Ascending aorta (tissue), 2 donors: ENCODE data around the gene LIAS. TPM values are rescaled to one million over a fixed set of nuclear protein-coding genes. Genes with fewer than 3 reads are reported as not detected.

Experiments
- DNase-seq, 2 donors: peaks; one replicate each; pipeline ENCODE4 v3.0.0-alpha.2; 2019; ENCODE audit warnings: low spot score in 2 of 2
- H3K27ac ChIP-seq, 2 donors: fragments of 200-600 bp; sonication (generic); one replicate each; pipeline ENCODE4 v1.5.1; 2016 to 2017; ENCODE audit warnings: mild to moderate bottlenecking in 1 of 2
- H3K27me3 ChIP-seq: fragments of 200-600 bp; sonication (generic); one replicate; pipeline ENCODE4 v1.5.1; 2017
- H3K36me3 ChIP-seq, 2 donors: fragments of 200-600 bp; sonication (generic); one replicate each; pipeline ENCODE4 v1.5.1; 2016
- H3K4me1 ChIP-seq, 2 donors: fragments of 200-600 bp; sonication (generic); one replicate each; pipeline ENCODE4 v1.5.1; 2016 to 2017; ENCODE audit warnings: mild to moderate bottlenecking in 1 of 2
- H3K4me3 ChIP-seq, 2 donors: fragments of 200-600 bp; sonication (generic); one replicate each; pipeline ENCODE4 v1.5.1; 2016 to 2017; ENCODE audit warnings: mild to moderate bottlenecking in 1 of 2
- H3K9me3 ChIP-seq, 2 donors: fragments of 200-600 bp; sonication (generic); one replicate each; pipeline ENCODE4 v1.5.1; 2016
- intact Hi-C: fragments of 100-400 bp; cut with DNase I; formaldehyde crosslinking; loops from one replicate; pipeline ENCODE4 v1.15.1; 2023
- total RNA-seq: library from RNA; depleted of rRNA; stranded (reverse); fragments of >200 nt; gene quantifications from one replicate; pipeline ENCODE4 v1.1.0, GENCODE V29; 2016
- TF ChIP-seq, protein P1 (sequence below), 3 experiments: fragments of 200-600 bp in 2 of 3; fragments of 450-650 bp in 1 of 3; sonication (generic) in 2 of 3; IDR thresholded peaks; one replicate each; pipeline ENCODE4 v1.5.1; 2016 to 2019; ENCODE audit warnings: antibody characterized with exemption in 3 of 3, mild to moderate bottlenecking in 1 of 3, moderate library complexity in 1 of 3

Gene LIAS
- total RNA-seq, 1 donor from 2014 or later: 2.9 TPM

DNA sequence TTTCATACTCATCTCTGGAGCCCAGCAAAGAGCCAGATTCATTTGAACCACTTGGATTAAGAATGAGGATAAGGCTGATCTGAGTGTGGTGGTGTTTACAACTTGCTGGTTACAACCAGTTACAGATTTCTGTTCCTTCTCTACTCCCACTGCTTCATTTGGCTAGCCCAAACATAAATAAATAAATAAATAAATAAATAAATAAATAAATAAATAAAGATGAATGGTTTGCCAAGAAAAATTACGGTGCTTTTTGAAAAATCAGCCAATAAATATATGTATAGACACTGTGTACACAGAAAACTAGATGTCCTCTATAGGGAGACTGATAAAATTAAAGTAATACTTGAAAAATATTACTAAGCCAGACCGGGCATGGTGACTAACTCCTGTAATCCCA lies 17.3 kb upstream of the LIAS start:
- Histone ChIP-seq H3K4me1 (no peaks in the 10 kb centered on the region), H3K36me3 (no peaks in the 10 kb centered on the region), H3K27me3 (no peaks in the 10 kb centered on the region), H3K9me3 (no peaks in the 10 kb centered on the region), H3K4me3 (no peak overlapping the region), H3K27ac (no peak overlapping the region)
- TF ChIP-seq, protein P1, sequence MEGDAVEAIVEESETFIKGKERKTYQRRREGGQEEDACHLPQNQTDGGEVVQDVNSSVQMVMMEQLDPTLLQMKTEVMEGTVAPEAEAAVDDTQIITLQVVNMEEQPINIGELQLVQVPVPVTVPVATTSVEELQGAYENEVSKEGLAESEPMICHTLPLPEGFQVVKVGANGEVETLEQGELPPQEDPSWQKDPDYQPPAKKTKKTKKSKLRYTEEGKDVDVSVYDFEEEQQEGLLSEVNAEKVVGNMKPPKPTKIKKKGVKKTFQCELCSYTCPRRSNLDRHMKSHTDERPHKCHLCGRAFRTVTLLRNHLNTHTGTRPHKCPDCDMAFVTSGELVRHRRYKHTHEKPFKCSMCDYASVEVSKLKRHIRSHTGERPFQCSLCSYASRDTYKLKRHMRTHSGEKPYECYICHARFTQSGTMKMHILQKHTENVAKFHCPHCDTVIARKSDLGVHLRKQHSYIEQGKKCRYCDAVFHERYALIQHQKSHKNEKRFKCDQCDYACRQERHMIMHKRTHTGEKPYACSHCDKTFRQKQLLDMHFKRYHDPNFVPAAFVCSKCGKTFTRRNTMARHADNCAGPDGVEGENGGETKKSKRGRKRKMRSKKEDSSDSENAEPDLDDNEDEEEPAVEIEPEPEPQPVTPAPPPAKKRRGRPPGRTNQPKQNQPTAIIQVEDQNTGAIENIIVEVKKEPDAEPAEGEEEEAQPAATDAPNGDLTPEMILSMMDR (IDR thresholded peaks at IDR 0.05): no peak
- no peak for DNase-seq
- intact Hi-C loops: no loop called here

DNA sequence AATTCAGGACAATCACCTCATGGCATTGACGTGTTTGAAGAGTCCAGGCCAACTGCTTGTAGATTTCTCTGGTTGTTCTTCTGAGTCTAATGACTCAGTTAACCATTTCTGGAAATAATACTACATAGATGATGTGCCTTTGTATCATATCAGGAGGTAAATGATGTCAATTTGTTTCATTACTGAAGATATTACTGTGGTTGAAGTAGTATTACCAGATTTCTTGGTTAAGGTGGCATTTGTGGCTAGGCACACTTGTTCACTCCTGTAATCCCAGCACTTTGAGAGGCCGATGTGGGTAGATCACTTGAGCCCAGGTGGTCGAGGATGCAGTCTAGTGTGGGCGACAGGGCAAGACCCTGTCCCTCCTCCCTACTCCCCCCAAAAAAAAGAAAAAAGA lies 15.9 kb upstream of the LIAS start:
- Histone ChIP-seq H3K4me1 (peaks cover 0 to 6% of the 10 kb centered on the region in 2 donors), H3K9me3 (no peaks in the 10 kb centered on the region), H3K27ac (no peak overlapping the region), H3K27me3 (no peaks in the 10 kb centered on the region), H3K36me3 (no peaks in the 10 kb centered on the region), H3K4me3 (no peak overlapping the region)
- intact Hi-C loops: no loop called here
- TF ChIP-seq, protein P1 (IDR thresholded peaks at IDR 0.05): no peak
- DNase-seq: no peak

GRCh38 chr4:39446483-39446841 lies 12.4 kb upstream of the LIAS start:
- peak overlapping the region; percentile 26 to 60 for H3K4me3 ChIP-seq
- H3K36me3 ChIP-seq: peaks cover 2 to 4% of the 10 kb centered on the region in 2 donors
- DNase-seq: no peak
- no peaks in the 10 kb centered on the region for H3K9me3 ChIP-seq
- TF ChIP-seq, protein P1 (IDR thresholded peaks at IDR 0.05): no peak
- no peaks in the 10 kb centered on the region for H3K27me3 ChIP-seq
- no peak overlapping the region for H3K27ac ChIP-seq
- intact Hi-C loops: no loop called here
- H3K4me1 ChIP-seq: peaks cover 0 to 6% of the 10 kb centered on the region in 2 donors

GRCh38 chr4:39446842-39447573 lies 11.8 kb upstream of the LIAS start:
- peak in 1 of 2 donors; percentile 71 for DNase-seq

DNA sequence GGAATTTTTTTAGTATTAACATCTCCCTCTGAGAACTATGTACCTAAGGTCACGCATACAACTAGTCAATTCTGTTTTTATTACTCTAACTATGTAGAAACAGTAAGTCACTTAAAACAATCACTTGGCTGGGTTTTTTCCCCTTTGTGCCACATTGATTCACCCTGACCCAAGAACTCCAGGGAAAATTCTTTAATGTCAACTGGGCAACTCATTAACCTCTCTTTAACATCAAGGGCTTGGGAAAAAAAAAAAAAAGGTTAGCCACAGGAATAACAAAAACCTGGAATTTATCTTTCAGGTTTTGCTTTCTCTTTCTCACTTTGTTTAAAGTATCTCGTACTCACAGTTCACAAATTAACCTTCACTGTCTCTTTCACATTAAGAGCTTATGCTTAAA lies 8.2 kb upstream of the LIAS start:
- peaks cover 42 to 45% of the 10 kb centered on the region in 2 donors for H3K36me3 ChIP-seq
- intact Hi-C loops: no loop called here
- peaks cover 0 to 6% of the 10 kb centered on the region in 2 donors for H3K4me1 ChIP-seq

More at GRCh38 chr4:39446842-39447573, 11.8 kb upstream of the LIAS start:
- TF ChIP-seq, protein P1 (IDR thresholded peaks at IDR 0.05): peak in 1 of 3 experiments; percentile 13
- no peaks in the 10 kb centered on the region for H3K27me3 ChIP-seq
- intact Hi-C loops: no loop called here
- H3K9me3 ChIP-seq: no peaks in the 10 kb centered on the region
- H3K27ac ChIP-seq: no peak overlapping the region
- peaks cover 8 to 9% of the 10 kb centered on the region in 2 donors for H3K36me3 ChIP-seq
- peaks cover 0 to 6% of the 10 kb centered on the region in 2 donors for H3K4me1 ChIP-seq
- peak overlapping the region; percentile 26 to 60 for H3K4me3 ChIP-seq

More for the DNA sequence above, 8.2 kb upstream of the LIAS start:
- no peak for DNase-seq
- Histone ChIP-seq H3K27ac (no peak overlapping the region), H3K27me3 (no peaks in the 10 kb centered on the region), H3K4me3 (no peak overlapping the region), H3K9me3 (no peaks in the 10 kb centered on the region)
- TF ChIP-seq, protein P1 (IDR thresholded peaks at IDR 0.05): no peak
